Stromal cell of bone marrow (primary cell): ENCODE measurements around the gene THOC1.
"Not testable (repeated sequence)": the region's sequence is repeated elsewhere in the genome, so short reads cannot be mapped to it uniquely, and the experiment has no call there.

Experiments
- DNase-seq: peaks from one replicate; pipeline ENCODE4 v3.0.0-alpha.2; 2012; ENCODE audit warnings: low read depth

The THOC1 gene

GRCh38 chr18:267688-268552 lies at the start of gene THOC1:
Gene THOC1 (minus strand): TSS chr18:268047. CDS start chr18:268019, 28 bp downstream.
- DNase-seq = peak; percentile 84

GRCh38 chr18:317618-318017 lies 49.8 kb upstream of the THOC1 start:
- DNase-seq = no peak

DNA sequence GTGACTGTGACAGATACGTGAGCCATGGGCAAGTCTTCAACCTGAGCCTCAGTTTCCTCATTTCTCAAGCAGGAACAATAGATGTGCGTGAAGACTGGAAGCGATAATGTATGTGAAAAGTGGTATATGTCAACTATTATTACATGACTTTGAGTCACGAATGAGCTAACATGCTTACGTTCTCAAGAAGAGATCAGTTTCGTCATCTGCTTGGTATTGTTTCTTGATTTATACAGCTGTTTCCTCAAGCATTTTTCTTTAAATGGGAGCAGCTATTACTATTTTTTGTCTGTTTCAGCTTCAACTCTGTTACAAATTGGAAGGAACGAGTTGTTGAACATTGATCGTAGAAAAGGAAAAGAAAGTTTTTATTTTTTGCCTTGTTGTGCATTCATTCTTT lies 48.5 kb upstream of the THOC1 start:
- DNase-seq = no peak

- DNase-seq = no peak
These were observed 46.1 kb upstream of the THOC1 start for GRCh38 chr18:313931-314330.

DNA sequence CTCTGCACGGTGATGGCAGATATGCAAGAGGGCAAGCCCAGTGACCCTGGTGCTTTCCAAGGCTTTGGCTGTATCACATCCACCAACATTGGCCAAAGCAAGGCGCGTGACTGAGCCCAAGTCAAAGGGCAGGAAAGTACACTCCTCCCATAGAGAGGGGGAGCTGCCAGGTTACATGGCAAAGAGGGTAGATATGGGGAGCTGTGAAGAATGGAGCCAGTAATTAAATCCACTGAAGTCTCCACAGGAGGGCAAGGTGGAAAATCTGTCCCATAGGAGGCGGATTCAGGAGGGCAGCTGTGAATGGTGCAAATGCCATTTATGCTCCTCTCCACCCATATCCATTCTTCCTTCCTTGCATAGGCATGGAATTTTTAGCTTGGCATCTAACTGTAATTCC lies 44.6 kb upstream of the THOC1 start:
- no peak for DNase-seq

DNA sequence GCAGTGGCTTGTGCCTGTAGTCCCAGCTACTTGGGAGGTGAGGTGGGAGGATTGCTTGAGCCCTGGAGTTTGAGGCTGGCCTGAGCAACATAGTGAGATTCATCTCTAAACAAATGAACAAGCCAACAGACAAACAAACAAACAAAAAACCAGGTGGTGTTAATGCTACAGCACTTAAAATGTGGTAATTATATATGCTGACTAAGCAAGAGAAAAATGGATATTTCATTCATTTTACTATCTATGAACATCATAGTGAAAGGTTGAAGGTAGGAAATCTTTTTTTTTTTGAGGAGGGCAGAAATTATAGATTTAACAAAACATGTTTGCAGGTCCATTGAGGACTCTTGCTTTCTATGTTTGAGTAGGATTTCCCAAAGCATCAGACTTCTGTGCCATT lies 42.2 kb upstream of the THOC1 start:
- DNase-seq = no peak

GRCh38 chr18:308086-308485 lies 40.2 kb upstream of the THOC1 start:
- not testable (repeated sequence) for DNase-seq

DNA sequence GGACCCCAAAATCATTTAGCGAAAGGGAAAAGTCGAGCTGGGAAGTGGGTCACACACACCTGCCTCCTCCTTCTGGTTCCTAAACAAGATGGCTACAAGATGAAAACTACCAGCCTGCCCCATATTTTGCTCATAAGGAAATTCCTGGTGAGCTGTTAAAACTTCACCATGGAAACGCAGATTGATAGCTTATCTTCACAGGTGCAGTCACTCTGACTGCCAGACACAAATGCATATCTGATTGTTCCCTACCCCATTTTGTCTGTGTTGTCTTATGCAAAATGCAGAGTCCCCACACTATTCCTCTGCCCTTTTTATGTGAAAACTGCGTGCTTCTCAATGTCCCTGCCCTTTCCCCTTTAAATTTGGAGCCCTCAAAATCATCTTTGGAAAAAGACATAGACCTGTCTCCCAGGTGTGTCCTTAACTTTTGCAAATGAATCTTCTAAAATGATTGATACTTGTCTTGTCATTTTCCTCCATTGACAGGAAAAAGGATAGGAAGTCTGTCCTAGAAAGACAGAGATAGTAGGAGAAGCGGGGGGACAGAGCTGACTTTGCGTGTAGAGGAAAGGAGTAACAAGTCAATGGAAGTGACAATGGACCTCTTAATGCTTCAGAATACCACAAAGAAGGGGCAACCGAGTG lies 38.9 kb upstream of the THOC1 start:
- no peak for DNase-seq

DNA sequence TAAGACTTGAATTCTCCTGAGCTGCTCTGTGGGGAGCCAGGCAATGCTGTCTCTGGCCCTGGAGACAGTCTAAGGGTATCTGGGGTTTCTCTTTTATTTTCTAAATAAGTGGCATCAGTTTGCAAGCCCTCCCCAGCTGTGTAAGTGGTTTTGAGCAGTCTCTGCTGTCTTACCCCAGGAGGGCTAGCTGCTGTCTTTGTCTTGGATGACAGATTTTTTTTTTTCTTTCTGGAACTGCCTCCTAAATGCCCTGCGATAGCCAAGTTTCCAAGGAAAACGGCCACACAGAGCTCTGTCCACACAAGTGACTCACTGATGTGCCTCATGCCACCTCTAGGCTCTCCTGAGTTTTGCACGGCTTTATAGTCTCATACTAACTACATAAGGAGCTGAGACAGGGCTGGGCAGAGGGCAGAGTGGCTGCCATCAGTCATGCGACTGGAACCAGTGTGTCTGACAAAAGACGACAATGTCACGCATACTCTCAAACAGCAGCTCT lies 37.2 kb upstream of the THOC1 start:
- no peak for DNase-seq

GRCh38 chr18:303607-304006 lies 35.8 kb upstream of the THOC1 start:
- DNase-seq = no peak

DNA sequence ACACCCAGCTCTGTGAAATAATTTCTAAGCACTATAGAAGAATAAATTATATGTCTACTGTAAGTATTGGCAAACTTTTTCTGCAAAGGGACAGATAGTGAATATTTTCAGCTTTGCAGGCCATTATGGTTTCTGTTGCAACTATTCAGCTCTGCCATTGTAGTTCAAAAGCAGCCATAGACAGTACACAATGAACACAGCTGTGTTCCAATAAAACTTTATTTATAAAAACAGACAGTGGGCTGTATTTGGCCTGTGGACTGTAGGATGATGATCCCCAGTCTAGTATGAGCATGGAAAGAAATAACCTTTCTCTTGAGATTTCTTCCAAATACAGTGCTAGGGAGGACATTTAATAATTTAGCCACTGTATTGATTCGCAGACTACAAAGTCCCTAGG lies 35.2 kb upstream of the THOC1 start:
- DNase-seq = no peak

GRCh38 chr18:302097-302496 lies 34.2 kb upstream of the THOC1 start:
- no peak for DNase-seq

- no peak for DNase-seq
These were observed 30.1 kb upstream of the THOC1 start for GRCh38 chr18:297936-298335.

GRCh38 chr18:295756-296490 lies 28.1 kb upstream of the THOC1 start:
- DNase-seq = peak; percentile 59

DNA sequence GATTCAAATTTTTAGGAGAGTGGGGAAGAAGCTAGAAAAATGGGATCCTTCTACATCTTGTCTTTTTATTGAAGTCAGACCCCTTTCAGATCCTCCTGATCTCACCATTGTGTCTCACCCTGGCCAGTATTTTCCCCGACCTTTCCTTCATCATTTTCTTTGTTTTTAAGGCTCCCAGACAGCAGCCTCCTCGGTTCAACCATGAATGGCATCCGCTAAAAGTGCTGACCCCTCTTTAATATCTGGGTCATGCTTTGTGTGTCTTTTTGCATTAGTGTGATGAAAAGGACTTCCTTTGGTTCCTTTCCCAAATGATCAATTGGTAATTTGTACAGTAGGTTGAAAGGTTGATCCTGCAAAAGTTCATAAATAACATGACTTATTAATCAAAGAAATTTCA lies 26.7 kb upstream of the THOC1 start:
- no peak for DNase-seq

DNA sequence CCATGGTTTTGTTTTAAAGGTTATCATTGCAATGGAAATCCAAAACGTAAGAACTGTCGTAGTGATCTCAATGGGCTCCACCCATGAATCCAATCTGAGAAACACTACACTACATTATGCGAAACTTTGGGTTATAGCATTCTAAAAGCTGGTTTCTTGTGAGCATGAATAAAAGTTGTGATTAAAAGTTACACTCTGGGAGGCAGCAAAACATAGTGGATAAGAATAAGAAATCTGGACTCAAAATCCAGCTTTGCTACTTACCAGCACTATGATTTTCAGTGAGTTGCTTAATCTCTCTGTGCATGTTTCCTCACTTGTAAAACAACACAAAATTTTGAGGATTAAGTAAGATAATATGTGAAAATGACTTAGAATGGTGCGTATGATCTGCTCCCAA lies 25.7 kb upstream of the THOC1 start:
- peak; percentile 31 for DNase-seq

GRCh38 chr18:292271-292670 lies 24.4 kb upstream of the THOC1 start:
- no peak for DNase-seq

- not testable (repeated sequence) for DNase-seq
These were observed 22.1 kb upstream of the THOC1 start for GRCh38 chr18:289970-290369.

DNA sequence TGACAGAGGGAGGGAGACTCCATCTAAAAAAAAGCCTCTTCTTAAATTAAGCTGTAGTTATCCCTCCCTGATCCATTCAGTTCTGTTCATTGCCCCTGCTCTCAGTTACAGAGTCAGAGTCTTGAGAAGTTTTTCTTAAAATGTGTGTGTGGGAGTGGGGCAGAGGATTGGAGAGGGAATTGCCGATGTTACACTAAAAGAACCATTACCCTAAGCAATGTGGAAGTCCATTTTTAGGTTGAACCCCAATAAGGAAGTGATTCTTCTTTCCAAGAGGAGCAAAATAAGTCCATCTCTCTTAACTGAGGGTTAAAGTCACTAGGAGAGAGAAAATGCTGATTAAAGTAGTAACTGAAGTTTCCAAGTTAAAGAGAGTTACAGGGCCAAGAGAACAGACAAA lies 21.2 kb upstream of the THOC1 start:
- DNase-seq = no peak

DNA sequence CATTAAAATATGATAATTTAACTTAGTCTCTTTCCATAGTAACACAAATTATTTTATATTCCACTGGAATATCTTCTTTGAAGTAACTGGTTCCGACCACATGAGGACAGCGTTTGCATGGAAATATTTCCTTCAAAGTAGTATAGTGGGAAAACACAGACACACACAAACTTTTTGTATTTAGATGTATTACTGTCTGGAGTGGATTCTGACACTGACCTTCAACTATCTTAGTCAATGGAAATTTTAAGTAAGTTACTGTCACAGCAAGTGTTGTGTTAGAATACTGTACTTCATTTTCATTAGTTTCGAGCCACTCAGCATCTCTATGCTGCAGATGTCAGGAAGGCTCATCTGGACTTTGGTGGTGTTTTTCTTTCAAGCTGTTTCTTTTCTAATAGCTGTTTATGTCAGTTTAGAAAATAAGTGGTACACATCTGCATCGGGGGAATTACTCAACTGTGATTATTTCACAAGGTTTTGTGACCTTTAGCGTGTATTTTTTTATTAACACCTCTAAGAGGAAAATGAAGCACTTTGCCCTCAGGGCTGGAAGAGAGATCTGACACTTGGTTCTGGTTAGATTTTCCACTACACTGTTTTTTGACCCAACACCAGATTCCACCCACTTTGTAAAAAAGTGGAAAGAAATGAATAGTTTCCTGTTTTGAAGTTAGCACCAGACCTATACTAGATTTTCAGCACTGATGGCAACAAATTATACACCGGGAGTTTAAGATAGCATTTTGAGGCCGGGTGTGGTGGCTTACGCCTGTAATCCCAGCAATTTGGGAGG lies 18.9 kb upstream of the THOC1 start:
- DNase-seq = peak; percentile 13

DNA sequence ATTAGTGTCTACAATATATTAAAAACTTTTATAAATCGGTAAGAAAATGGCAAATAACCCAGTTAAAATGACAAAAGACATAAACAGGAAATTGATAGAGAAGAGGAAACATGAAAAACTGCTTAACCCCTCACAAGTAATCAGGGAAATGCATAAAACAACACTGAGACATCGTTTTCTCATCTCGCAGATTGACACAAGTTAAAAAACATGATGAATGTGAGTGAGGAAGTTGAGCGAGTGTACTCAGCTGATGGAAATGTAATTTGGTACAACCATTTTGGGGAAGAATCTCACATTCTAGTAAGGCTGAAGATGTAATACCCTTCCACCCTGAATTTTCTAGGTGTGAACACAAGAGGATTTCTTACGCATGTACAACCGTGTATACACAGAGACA lies 18.0 kb upstream of the THOC1 start:
- DNase-seq = no peak

- DNase-seq = no peak
These were observed 7.6 kb upstream of the THOC1 start for GRCh38 chr18:275486-275885.
